KBM-7 (cell line): ENCODE data around the gene PRKACG.

Experiments
- DNase-seq: peaks from one replicate; pipeline ENCODE4 v3.0.0-alpha.2; 2015
- in situ Hi-C: fragments of 300-500 bp; cut with MboI; formaldehyde crosslinking; loops from 2 replicates; pipeline ENCODE4 v1.14.3; 2020; ENCODE audit warnings: low sequenced_read_pairs, low pct_unique_long_range_greater_than_20kb, mixed read lengths

Gene PRKACG

DNA sequence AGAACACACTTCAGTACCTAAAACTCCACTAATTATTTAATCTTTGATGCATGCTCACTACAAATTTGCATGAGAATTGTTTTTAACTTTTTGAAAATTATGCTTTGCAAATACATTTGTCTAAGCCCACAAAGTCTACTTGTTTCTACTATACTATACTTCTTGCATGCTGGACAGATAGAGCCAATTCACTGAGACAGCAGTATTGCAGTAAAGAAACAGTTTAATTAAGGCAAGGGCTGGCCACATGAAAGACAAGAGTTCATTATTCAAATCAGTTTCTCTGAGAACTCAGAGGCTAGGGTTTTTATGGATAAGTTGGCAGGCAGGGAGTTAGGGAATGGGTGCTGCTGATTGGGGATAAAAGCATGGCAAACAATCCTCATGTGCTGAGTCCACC lies 15.6 kb upstream of the PRKACG start:
- in situ Hi-C loops: no loop called here
- peak; percentile 12 for DNase-seq

GRCh38 chr9:69028754-69029153 lies 14.8 kb upstream of the PRKACG start:
- DNase-seq: peak; percentile 97
- in situ Hi-C loops: no loop called here

DNA sequence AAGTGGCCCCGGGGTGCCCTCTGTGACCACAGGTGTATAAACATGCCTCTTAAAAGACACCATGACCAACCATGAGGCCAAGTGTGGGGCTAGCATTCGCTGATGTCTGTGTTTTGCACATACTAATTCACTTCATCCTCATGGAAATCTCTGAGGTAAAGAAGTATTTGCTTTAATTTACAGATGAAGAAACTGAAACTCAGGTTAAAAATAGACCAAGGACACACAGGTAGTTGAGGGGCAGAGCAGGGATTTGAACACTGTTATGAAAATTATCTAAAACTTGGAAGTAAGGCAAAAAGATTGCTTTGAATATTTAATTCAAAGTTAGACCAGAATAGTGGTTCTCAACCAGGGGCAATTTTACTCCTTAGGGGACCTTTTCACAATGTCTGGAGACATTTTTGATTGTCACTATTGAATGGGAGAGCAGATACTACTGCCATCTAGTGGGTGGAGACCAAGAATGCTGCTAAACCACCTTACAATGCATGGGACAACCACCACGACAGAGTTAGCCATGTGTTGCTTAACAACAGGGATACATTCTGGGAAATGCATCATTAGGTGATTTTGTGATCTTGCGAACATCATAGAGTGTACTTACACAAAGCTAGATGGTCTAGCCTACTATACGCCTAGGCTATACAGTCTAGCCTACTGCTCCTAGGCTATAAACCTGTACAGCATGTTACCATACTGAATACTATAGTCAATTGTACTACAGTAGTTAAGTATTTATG lies 13.6 kb upstream of the PRKACG start:
- DNase-seq: peak; percentile 82
- in situ Hi-C loops: no loop called here

DNA sequence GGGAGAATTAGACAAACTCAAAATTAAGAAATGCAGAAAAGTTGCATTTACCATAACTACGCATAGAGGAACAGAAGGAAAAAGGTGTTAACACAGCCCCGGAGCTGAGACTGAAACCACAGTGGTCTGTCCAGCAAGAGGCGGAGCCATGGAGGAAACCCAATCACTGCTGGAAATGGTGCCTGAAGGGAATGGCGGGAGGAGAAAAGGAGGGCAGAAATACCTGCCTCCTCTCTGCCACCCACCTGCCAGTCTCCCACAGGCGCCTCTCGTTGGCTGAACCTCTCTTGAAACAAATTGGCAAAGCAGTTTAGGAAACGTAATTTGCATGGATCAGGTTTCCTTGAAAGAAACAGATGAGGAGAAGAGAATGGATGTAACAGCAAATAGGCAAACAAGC lies 9.7 kb upstream of the PRKACG start:
- no peak for DNase-seq
- in situ Hi-C loops: loop anchor here (25.0 kb wide), 3 partner anchors 236 to 436 kb away; partner anchors contain the start of gene PIP5K1B

DNA sequence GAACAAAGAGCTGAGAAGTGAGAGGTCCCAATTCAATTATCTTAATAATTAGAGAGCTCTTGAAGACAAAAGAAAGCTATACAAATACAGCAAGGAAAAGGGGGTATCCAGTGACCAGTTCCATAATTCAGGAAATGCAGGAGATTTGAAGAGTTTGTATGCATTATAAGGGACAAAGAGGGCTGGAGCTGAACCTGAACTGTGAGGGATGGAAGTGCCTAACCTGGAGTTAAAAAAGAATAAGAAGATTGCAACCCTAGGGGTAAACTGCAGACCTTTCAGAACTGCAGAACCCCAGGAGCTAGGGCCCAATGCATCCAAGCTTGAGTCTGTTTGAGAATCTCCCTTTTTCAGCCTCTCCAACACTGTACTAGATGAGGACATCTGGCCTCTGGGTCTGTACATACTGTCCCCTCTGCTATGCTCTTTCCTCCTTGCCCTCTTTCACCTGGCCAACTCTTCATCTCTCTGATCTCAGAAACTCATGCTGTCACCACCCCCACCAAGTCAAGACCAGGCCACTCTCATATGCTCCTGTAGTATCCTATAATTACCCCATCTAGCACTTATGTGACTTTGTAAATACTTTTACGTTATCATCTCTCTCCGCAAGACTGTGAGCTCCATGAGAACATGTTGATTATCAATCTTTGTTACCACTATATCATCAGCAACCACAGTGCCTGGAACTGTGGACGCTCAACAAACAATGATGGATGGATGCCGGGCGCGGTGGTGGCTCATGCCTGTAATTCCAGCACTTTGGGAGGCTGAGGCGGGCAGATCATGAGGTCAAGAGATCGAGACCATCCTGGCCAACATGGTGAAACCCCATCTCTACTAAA lies 6.6 kb upstream of the PRKACG start:
- no peak for DNase-seq
- in situ Hi-C loops: loop anchor here (25.0 kb wide), 3 partner anchors 233 to 433 kb away; partner anchors contain the start of gene PIP5K1B

DNA sequence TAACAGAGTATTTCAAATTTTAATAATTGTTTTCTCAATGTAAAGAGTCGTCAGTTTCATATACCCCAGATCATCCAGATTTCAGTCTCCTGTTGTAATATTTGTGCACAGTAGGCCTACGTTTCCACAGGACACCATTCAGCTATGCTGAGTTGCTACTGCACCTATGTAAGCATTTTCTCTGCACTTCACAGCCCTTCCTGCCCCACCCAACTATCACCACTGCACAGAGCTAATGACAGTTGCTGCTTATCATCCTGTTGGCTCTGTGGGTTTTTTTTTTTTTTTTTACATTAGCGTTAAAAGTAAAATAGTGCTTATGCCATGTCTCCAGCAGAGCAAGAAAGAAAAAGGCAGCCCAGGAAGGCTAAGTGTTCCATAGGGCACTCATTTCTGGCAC lies 5.9 kb upstream of the PRKACG start:
- no peak for DNase-seq
- in situ Hi-C loops: loop anchor here (25.0 kb wide), 3 partner anchors 233 to 433 kb away; partner anchors contain the start of gene PIP5K1B

GRCh38 chr9:69018737-69019136 lies 4.8 kb upstream of the PRKACG start:
- no peak for DNase-seq
- in situ Hi-C loops: loop anchor here (25.0 kb wide), 3 partner anchors 231 to 431 kb away; partner anchors contain the start of gene PIP5K1B

DNA sequence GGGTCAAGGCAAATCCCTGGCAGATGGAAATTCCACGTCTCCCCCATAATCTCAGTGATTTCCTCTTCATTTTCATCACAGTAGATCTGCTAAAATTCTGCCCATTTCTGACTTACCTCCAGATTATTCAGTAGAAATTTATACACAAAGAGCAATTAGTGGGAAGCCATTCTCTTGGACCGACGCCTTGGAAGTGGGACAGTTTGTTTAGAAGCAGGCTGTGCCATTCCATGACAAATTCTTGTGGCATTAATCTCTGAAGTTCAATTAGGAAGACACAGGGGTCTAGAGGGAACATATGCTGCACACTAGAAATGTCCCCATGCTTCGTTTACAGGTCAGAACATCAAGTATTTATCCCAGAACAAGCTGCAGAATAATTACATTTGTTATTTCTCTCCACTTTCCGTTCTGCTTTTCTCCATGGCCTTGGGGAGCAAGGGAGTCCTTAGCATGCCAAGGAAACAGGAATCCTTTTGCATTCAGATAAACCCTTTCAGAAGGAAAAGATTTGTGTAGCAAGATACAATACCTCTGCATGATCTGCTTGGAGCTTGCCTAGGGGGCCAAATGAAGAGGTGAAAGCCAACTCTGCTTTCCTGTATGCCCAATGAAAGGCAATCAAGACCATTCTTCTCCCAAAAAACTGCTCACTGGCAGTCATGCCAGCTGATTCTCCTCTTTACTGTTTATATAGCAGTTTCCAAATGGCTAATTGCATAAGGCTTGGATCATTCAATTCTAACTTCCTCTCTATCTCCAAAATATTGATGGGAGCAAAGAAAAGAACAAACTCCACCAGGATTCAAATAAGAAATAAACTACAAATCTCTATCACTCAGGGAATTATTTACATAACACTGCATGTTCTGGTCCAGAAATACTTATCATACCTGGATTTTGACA lies 2.5 kb upstream of the PRKACG start:
- in situ Hi-C loops: loop anchor here (25.0 kb wide), 3 partner anchors 229 to 429 kb away; partner anchors contain the start of gene PIP5K1B
- DNase-seq: no peak

- DNase-seq: no peak
- in situ Hi-C loops: loop anchor here (25.0 kb wide), 3 partner anchors 226 to 426 kb away; partner anchors contain the start of gene PIP5K1B
These were observed 558 bp downstream of the PRKACG start for GRCh38 chr9:69013382-69013727.

GRCh38 chr9:69012696-69013381 lies 1.1 kb downstream of the PRKACG start:
- in situ Hi-C loops: loop anchor here (25.0 kb wide), 3 partner anchors 226 to 426 kb away; partner anchors contain the start of gene PIP5K1B
- no peak for DNase-seq

DNA sequence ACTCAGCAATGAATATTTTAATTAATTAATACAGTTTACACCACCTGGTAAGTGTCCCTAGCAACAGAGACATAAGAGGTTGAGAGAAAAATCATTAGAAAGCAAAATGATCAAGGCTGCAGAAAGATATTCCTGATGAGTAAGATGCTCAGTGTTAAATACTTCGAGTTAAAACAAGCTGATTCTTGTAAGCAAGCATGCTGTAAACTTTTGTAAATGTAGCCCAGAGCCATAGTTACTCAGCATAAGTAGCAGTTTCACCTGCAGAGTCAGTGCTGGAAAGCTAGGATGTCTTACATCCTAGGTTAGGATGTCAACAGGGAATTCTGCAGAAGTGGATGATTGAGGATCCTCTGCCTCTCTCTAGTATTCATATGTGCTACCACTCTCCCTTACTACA lies 4.2 kb downstream of the PRKACG start:
- no peak for DNase-seq
- in situ Hi-C loops: loop anchor here (25.0 kb wide), 3 partner anchors 222 to 422 kb away; partner anchors contain the start of gene PIP5K1B

DNA sequence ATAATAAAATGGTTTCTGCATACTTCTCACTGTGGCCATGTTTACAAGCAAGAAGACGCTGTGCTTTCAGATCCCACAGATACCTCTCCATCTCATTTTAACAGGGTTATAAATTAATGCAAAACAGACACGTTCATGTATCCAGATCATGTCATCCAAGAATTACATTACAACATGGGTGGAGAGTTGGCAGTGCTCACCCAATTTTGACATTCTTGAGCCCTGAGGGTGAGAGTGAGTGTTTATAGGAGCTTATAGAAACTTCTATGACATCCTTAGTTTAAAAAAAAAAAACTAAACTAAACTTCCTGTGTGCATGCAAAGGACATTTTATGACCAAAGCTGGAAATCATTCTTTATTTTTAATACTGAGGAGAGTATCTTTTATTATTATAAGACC lies 9.1 kb downstream of the PRKACG start:
- in situ Hi-C loops: loop anchor here (25.0 kb wide), 3 partner anchors 218 to 418 kb away; partner anchors contain the start of gene PIP5K1B
- no peak for DNase-seq

DNA sequence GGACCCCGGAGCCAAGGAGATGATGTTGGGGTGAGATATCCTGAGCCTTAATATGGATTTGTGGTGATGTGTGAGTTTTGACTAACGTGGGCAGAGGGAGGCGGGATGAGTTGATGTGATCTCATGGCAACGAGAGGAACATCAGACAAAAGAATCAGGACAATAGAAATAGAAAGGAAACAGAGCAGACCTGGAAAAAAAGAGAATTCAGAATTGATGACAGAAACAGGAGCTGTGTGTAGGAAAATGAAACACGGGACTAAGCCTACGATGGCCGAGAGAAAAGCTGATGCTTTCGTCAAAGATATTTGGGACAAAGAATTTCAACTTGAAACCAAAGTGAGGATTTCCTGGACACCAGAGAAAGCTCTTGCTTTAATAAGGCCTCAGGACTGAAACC lies 10.9 kb downstream of the PRKACG start:
- in situ Hi-C loops: loop anchor here (25.0 kb wide), 3 partner anchors 216 to 416 kb away; partner anchors contain the start of gene PIP5K1B
- DNase-seq: no peak

DNA sequence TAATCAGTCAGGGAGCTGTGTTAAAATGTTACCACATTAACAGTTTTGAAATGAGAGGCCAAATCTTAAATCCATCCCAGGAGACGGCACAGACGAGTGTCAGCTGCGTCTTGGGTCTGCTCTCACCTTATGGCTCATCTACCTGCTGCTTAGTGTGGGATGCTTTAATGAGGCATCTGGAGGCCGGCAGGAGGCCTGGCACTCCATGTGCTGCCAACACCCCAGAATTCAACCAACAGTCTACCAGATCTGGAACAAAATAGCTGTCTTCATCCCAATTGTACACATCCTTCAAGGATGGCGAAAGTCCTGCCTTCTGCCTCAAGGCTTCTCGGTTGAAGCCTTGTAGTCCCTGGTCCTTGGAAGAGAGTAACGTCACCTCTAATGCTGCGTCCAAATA lies 12.0 kb downstream of the PRKACG start:
- no peak for DNase-seq
- in situ Hi-C loops: loop anchor here (25.0 kb wide), 3 partner anchors 215 to 415 kb away; partner anchors contain the start of gene PIP5K1B

DNA sequence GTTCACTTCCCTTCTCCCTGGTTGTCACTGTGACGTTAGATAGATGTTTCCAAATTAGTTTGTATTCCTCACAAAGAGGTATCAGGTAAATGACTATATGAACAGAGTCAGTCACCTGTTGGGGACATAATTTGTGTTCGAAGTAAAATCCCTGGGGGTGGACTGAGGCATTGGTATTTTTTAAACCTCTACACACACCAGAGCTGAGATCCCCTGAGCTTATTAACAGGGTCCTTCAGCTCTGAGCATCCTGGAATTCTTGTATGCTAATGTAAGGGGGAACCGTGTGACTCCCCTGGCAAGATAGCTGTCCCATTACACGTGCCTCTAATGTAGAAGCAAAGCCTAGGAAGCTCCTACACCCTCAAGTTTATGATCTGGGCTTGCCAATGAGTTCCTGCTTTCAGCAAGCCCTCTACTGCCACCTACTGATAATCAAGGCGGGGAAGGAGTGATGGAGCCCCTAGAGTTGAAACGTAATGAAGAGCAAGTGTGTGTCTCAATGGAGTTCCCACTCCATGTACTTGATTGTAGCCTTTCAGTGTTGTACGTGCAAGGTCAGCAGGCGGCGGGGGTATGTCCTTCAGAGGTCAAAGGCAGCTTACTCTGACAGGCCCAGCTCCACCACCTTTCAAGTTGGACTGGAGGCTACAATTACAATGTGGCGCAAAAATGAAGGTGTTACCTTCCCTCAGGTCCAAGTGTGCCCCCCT lies 14.4 kb downstream of the PRKACG start:
- in situ Hi-C loops: loop anchor here (25.0 kb wide), 3 partner anchors 212 to 412 kb away; partner anchors contain the start of gene PIP5K1B
- DNase-seq: peak; percentile 85

DNA sequence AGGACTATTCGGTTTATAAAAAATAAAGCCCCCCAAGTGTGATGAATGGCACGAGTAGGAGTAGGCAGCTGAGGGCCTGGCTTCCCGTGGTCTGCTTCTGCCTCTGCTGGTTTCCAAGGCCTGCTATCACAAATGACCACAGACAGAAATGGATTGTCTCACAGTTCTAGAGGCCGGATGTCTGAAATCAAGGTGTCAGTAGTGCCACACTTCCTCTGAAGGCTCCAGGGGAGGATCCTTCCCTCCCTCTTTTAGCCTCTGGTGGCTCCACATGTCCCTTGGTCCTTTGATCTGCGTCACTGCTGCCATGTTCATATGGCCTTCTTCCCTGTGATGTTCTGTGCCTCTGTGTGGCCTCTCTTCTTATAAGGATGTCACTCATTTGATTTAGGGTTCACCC lies 15.1 kb downstream of the PRKACG start:
- DNase-seq: peak; percentile 71
- in situ Hi-C loops: no loop called here

GRCh38 chr9:68998385-68998784 lies 15.5 kb downstream of the PRKACG start:
- no peak for DNase-seq
- in situ Hi-C loops: no loop called here
